ES-I3 (cell line): ENCODE data around the gene MLF2.
A peak's percentile ranks its signal among the peaks of the same experiment; 100 is the strongest.
"Not testable (repeated sequence)": the region's sequence is repeated elsewhere in the genome, so short reads cannot be mapped to it uniquely, and the experiment has no call there.

Source experiments
- H3K36me3 ChIP-seq: 2 replicates; pipeline ENCODE4 v1.6.1; 2013; ENCODE audit warnings: mild to moderate bottlenecking, low read length, control low read depth, moderate library complexity; ENCODE audit not compliant: insufficient read depth
- H3K4me1 ChIP-seq: 2 replicates; pipeline ENCODE4 v1.6.1; 2013; ENCODE audit warnings: mild to moderate bottlenecking, control low read depth, low read length; ENCODE audit not compliant: insufficient read depth
- H3K9ac ChIP-seq: 2 replicates; pipeline ENCODE4 v1.6.1; 2013; ENCODE audit warnings: low read depth, mild to moderate bottlenecking, low read length, moderate library complexity
- H3K9me3 ChIP-seq: 2 replicates; pipeline ENCODE4 v1.6.1; 2013; ENCODE audit warnings: mild to moderate bottlenecking, low read length, moderate library complexity; ENCODE audit not compliant: control insufficient read depth, insufficient read depth

Gene MLF2

DNA sequence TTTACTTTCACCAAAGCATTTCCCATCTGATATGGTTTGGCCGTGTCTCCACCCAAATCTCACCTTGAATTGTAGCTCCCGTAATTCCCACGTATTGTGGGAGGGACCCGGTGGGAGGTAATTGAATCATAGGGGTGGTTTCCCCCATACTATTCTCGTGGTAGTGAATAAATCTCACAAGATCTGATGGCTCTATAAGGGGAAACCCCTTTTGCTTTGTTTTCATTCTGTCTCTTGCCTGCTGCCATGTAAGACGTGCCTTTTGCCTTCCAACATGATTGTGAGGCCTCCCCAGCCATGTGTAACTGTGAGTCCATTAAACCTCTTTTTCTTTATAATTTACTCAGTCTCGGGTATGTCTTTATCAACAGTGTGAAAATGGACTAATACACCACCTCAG, 9.6 kb downstream of the MLF2 start:
- not testable (repeated sequence) for H3K9me3 ChIP-seq, H3K36me3 ChIP-seq, H3K9ac ChIP-seq, H3K4me1 ChIP-seq

DNA sequence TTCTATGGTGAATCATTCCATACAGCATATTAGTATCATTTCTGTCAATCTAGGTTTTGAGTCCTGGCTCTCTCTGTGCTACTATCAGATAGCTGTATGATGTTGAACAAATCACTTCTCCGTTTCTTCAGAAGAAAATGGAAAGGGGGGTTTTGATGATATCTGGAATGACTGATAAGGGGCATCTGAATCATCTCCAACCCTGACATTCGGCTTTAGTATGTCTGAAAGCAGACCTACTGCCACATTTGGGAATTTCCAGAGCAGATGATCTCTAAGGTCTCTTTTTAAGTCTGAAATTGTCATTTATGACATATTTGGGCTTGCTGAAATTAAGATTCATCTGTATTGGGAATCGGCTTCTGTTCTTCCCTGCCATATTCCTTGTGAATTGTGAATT, 10.1 kb downstream of the MLF2 start:
- no peaks in the 10 kb centered on the region for H3K9me3 ChIP-seq
- H3K36me3 ChIP-seq, result no peaks in the 10 kb centered on the region; the same call in 1 of the 2 replicates
- H3K4me1 ChIP-seq, result no peaks in the 10 kb centered on the region
- no peak overlapping the region for H3K9ac ChIP-seq

DNA sequence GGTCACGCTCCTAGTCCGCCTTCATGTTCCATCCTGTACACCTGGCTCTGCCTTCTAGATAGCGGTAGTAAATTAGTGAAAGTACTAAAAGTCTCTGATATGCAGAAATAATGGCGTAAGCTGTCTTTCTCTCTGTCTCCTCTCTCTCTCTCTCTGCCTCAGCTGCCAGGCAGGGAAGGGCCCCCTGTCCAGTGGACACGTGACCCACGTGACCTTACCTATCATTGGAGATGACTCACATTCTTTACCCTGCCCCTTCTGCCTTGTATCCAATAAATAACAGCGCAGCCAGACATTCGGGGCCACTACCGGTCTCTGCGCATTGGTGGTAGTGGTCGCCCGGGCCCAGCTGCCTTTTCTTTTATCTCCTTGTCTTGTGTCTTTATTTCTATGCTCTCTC, 10.9 kb downstream of the MLF2 start:
- not testable (repeated sequence) for H3K36me3 ChIP-seq, H3K9me3 ChIP-seq, H3K9ac ChIP-seq, H3K4me1 ChIP-seq

DNA sequence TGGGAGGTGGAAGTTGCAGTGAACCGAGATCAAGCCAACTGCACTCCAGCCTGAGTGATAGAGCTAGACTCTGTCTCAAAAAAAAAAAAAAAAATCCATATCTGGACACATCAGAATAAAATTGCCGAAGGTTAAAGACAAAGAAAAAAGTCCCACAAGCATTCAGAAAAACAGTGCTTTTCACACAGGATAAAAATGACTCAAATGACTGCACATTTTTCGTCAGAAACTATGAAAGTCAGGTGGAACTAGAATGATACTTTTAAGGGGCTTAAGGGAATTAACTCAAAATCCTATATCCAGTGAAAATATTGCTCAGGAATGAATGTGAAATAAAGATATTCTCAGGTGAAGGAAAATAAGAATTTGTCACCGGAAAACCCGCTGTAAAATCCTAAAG, 16.2 kb downstream of the MLF2 start:
- no peaks in the 10 kb centered on the region for H3K4me1 ChIP-seq
- no peak overlapping the region for H3K9ac ChIP-seq
- H3K36me3 ChIP-seq, result no peaks in the 10 kb centered on the region
- H3K9me3 ChIP-seq, result peaks cover 3% of the 10 kb centered on the region; the same call in 1 of the 2 replicates

DNA sequence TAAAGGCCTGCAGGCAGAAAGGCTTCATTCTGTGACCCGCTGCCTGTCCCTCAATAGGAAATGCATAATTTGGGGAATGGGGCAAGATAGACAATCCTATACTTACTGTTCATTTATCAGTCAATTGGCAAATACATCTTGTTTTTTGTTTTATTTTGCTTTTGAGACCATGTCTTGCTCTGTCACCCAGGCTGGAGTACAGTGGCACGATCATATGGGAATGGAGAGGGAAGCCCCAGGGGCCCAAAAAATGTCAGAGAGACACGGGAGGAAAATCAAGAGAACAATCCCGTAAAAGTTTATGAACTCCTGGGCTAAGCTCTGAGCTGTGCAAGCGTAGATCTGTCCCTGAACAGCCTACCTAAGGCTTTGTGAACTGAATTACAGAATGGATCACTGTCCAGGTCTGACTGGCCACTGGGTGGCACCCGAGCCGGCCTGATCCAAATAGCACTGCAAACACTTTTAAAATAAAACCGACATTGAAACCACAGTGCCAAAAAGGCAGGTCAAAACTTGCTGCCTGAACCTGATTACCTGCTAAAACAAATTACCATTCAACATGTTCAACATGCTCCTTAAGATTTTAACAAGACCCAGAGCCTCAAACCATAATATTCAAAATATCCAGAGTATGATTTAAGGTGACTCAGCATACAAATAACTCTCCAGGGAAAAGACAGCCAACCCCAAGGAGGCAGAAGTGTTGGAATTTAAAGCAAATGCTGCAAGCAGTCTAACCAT, 17.3 kb downstream of the MLF2 start:
- H3K9ac ChIP-seq, result no peak overlapping the region
- H3K36me3 ChIP-seq, result peaks cover under 1% of the 10 kb centered on the region; the same call in 1 of the 2 replicates
- peaks cover 3% of the 10 kb centered on the region; the same call in 1 of the 2 replicates for H3K9me3 ChIP-seq
- H3K4me1 ChIP-seq, result no peaks in the 10 kb centered on the region

DNA sequence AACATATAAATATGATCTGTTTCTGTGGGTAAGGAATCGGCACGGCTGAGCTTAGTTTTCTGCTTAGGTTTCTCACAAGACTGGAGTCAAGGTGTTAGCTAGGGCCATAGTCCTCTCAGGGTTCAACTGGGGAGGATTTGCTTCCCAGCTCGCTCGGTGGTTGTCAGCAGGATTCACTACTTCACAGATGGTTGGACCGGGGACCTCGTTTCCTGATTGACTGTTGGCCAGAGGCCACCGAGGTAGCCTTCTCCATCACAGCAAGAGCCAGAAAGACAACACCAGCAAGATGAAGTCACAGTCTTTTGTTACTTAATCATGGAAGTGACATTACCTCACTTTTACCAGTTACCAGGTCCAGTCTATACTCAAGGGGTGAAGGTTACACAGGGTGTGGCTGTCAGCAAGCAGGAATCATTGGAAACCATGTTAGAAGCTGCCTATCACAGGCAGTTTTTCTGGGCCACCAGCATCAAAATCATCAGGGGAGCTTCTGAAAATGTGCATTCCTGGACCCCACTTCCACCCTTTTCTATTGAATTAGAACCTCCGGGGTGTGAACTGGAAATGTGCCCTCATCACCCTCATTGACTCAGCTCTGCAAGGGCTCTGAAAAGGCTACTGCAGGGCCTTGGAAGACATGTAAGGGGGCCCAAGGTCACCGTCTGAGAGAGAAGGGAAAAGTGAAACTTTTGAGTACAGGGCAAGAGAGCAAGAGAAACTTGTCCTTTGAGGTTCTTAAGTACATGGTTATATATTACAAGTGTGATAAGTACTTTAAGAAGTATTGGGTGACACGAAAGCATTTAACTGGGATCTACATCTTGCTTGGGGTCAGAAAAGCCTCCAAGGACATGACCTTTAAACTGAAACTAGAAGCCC, 18.2 kb downstream of the MLF2 start:
- H3K4me1 ChIP-seq, result no peaks in the 10 kb centered on the region
- peaks cover 3% of the 10 kb centered on the region; the same call in 1 of the 2 replicates for H3K9me3 ChIP-seq
- no peak overlapping the region for H3K9ac ChIP-seq
- peaks cover 9% of the 10 kb centered on the region for H3K36me3 ChIP-seq

DNA sequence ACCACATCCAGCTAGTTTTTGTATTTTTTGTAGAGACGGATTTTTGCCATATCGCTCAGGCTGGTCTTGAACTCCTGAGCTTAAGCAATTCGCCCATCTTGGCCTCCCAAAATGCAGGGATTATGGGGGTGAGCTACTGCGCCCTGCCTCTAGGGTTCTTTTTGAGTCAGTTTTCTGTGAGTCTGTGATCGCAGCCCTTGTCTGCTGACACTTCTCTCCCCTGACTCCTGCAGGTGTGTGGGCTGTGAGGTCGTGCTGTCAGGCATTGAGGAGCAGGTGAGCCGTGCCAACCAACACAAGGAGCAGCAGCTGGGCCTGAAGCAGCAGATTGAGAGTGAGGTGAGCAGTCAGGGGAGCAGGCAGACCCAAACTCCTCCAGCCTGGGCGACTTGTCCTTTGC, 22.8 kb downstream of the MLF2 start:
- Histone ChIP-seq H3K4me1 (no peaks in the 10 kb centered on the region), H3K36me3 (peaks cover 16% of the 10 kb centered on the region), H3K9ac (no peak overlapping the region), H3K9me3 (no peaks in the 10 kb centered on the region)

DNA sequence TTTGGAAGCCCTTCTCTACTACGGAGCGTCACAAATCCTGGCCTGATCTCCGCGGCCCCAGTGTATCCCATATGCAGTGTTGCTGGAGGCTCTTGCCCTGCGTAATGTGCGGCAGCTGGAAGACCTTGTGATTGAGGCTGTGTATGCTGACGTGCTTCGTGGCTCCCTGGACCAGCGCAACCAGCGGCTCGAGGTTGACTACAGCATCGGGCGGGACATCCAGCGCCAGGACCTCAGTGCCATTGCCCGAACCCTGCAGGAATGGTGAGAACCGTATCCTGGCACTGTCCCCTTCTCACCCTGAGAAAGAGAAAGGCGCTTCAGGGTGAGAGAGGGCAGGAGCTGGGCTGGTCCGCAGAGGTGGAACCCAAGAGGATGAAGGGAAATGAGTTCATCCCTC, 23.8 kb downstream of the MLF2 start:
- no peak overlapping the region for H3K9ac ChIP-seq
- H3K36me3 ChIP-seq, result peaks cover 16% of the 10 kb centered on the region
- H3K9me3 ChIP-seq, result no peaks in the 10 kb centered on the region
- H3K4me1 ChIP-seq, result no peaks in the 10 kb centered on the region

DNA sequence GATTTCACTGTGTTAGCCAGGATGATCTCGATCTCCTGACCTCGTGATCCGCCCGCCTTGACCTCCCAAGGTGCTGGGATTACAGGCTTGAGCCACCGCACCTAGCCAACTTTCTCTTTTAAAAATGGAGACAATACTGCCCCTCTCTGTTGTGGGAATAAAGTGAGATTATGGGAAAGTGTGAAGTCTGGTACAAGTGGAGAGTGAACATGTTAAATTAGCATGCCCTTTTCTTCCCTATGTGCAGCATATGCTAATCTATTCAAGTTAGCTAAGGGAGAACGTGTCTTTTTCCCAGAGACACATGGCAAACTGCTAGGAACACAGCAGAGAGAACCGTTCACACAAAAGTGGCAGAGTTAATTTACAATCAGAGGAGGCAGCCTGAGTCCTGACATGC, 27.6 kb downstream of the MLF2 start:
- no peak overlapping the region for H3K9ac ChIP-seq
- H3K4me1 ChIP-seq, result no peaks in the 10 kb centered on the region
- H3K36me3 ChIP-seq, result peaks cover 13% of the 10 kb centered on the region
- H3K9me3 ChIP-seq, result no peaks in the 10 kb centered on the region

DNA sequence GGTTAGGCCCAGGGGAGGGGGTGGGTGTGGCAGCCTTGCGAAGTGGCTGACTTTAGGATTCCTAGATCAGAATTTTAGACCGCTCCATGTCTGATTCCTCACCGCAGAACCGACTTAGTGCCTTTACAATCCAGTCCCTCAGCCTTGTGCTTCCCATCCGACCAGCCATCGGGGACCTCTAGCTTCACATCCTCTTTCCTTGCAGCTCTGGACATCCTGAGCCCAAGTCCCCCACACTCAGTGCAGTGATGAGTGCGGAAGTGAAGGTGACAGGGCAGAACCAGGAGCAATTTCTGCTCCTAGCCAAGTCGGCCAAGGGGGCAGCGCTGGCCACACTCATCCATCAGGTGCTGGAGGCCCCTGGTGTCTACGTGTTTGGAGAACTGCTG, 28.5 kb downstream of the MLF2 start:
- peaks cover 4% of the 10 kb centered on the region for H3K36me3 ChIP-seq
- no peaks in the 10 kb centered on the region for H3K9me3 ChIP-seq
- H3K4me1 ChIP-seq, result no peaks in the 10 kb centered on the region
- peak overlapping the region; percentile 77 for H3K9ac ChIP-seq

DNA sequence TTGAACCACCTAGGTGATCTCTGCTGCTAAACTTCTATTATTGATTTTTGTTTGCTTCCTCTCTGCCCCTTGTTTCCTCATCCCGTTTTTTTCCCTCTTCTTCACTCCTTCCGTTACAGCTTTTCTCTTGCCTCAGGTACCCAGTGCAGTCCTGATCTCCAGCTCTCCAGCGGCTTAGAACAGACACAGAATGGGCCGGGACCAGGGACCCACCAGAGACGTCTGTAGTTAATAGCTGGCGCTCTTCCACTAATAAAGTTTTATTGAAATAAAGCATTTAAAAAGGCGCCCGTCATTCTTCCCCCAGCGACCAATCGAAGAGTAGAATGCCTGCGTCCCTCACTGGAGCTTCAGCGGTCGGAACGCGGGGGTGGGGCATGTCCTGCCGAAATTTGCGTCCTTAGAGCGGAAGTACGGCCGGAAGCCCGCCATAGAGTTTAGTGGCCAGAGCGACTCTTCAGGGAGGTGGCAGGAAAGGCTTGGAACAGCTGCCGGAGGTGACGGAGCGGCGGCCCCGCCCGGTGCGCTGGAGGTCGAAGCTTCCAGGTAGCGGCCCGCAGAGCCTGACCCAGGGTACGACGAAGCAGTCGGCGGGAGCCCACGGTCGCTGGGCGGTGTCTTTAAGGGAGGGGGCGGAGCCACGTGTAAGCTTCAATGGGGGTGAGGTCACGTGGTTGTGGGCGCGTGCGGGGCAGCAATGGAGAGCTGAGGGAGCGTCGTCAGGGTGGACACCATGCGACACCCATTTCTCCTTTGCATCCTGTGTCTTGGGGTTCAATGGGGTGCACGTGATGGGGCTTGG, 29.1 kb downstream of the MLF2 start, which contains the start of gene COPS7A:
TSS of gene COPS7A (plus strand) at position 440 of the 802 bp plus-strand sequence. CDS start 611 bp downstream, outside the sequence.
- H3K4me1 ChIP-seq, result no peaks in the 10 kb centered on the region
- H3K9me3 ChIP-seq, result no peaks in the 10 kb centered on the region
- peaks cover 2% of the 10 kb centered on the region for H3K36me3 ChIP-seq
- peak within 1 kb of the TSS; percentile 77 for H3K9ac ChIP-seq

DNA sequence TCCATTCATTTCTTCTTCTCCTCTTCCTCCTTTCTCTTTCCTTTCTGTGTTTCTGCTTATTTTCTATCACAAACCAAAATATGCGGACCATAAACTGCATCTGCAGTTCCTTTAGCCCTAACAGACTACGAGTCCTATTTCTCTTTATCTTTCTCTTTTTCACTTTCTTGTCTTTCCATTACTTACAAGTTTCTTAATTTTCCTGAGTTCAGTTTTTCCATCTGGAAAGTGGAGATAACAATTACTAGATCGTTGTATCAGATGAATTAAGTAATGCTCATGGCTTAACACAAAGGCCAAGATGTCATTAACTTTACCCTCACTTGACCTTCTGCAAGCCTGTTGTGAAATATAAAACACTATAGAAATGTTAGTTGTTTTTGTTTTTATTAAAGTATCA, 30.1 kb downstream of the MLF2 start:
- Histone ChIP-seq H3K9ac (peak overlapping the region; percentile 77; the same call in 1 of the 2 replicates), H3K9me3 (no peaks in the 10 kb centered on the region), H3K36me3 (no peaks in the 10 kb centered on the region; the same call in 1 of the 2 replicates), H3K4me1 (no peaks in the 10 kb centered on the region)

DNA sequence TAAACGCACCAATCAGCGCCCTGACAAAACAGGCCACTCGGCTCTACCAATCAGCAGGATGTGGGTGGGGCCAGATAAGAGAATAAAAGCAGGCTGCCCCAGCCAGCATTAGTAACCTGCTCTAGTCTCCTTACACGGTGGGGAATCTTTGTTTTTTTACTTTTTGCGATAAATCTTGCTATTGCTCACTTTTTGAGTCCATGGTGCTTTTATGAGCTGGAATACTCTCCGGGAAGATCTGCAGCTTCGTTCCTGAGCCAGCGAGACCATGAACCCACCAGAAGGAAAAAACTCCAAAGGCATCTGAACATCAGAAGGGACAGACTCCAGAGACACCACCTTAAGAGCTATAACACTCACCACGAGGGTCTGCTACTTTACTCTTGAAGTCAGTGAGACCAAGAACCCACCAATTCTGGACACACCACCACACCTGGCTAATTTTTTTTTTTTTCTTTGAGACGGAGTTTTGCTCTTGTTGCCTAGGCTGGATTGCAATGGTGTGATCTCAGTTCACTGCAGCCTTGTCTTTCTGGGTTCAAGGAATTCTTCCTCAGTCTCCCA, 36.0 kb downstream of the MLF2 start:
- no peaks in the 10 kb centered on the region for H3K4me1 ChIP-seq

More for the DNA sequence above, 36.0 kb downstream of the MLF2 start:
- H3K36me3 ChIP-seq, result no peaks in the 10 kb centered on the region
- no peaks in the 10 kb centered on the region for H3K9me3 ChIP-seq
- peak overlapping the region; percentile 31; the same call in 1 of the 2 replicates for H3K9ac ChIP-seq
